Common myeloid progenitor, CD34-positive (primary cell): ENCODE measurements around the gene CAGE1.

ENCODE experiments used
- CTCF ChIA-PET: fragments of 350-600 bp; sonication (Branson Sonifier 250); formaldehyde crosslinking; loops from one replicate; lab custom pipeline; 2021; ENCODE audit warnings: antibody characterized with exemption; lab: Charles Lee
- POLR2A ChIA-PET: fragments of 350-600 bp; sonication (Branson Sonifier 250); formaldehyde crosslinking; loops from one replicate; lab custom pipeline; 2021; ENCODE audit warnings: antibody characterized with exemption; lab: Charles Lee
- DNase-seq, 3 donors: peaks; one replicate each; pipeline versions ENCODE4 v3.0.0 to v3.0.0-alpha.2; 2013
- H3K27ac ChIP-seq, 2 experiments: 1 replicate in 1 of 2; 2 replicates in 1 of 2; pipeline ENCODE4 v1.7.0; 2013; ENCODE audit warnings: inconsistent platforms in 2 of 2, low read length in 2 of 2, mild to moderate bottlenecking in 2 of 2, low read depth in 1 of 2, moderate library complexity in 1 of 2; ENCODE audit not compliant: severe bottlenecking in 2 of 2, insufficient read depth in 1 of 2, poor library complexity in 1 of 2
- H3K27me3 ChIP-seq, 5 experiments: replicated peaks in 2 of 5; 1 replicate in 3 of 5; 2 replicates in 2 of 5; pipeline versions ENCODE4 v1.6.1 to v1.7.0; 2013; ENCODE audit warnings: low read length in 4 of 5, mild to moderate bottlenecking in 2 of 5, moderate library complexity in 2 of 5, inconsistent platforms in 1 of 5; ENCODE audit not compliant: insufficient read depth in 5 of 5, control insufficient read depth in 4 of 5
- H3K36me3 ChIP-seq, 4 experiments: 1 replicate in 2 of 4; 2 replicates in 2 of 4; pipeline versions ENCODE4 v1.6.1 to v1.7.0; 2013; ENCODE audit warnings: low read length in 3 of 4, control low read depth in 1 of 4, mild to moderate bottlenecking in 1 of 4; ENCODE audit not compliant: control insufficient read depth in 4 of 4, insufficient read depth in 4 of 4
- H3K4me1 ChIP-seq, 4 experiments: 1 replicate in 3 of 4; 2 replicates in 1 of 4; pipeline versions ENCODE4 v1.6.1 to v1.7.1; 2013; ENCODE audit warnings: low read length in 3 of 4, mild to moderate bottlenecking in 3 of 4, control low read depth in 1 of 4, inconsistent platforms in 1 of 4, moderate library complexity in 1 of 4; ENCODE audit not compliant: control insufficient read depth in 4 of 4, insufficient read depth in 4 of 4; ENCODE audit errors: control extremely low read depth in 1 of 4
- H3K4me3 ChIP-seq, 7 experiments: 1 replicate in 4 of 7; 2 replicates in 3 of 7; pipeline versions ENCODE4 v1.5.1 to v1.7.0; 2013; ENCODE audit warnings: mild to moderate bottlenecking in 7 of 7, low read length in 6 of 7, moderate library complexity in 6 of 7, inconsistent platforms in 2 of 7, low read depth in 2 of 7, control low read depth in 1 of 7; ENCODE audit not compliant: insufficient read depth in 4 of 7, control insufficient read depth in 1 of 7; ENCODE audit errors: extremely low read depth in 1 of 7
- H3K9me3 ChIP-seq, 5 experiments: 1 replicate in 4 of 5; 2 replicates in 1 of 5; pipeline versions ENCODE4 v1.6.1 to v1.7.1; 2013; ENCODE audit warnings: low read length in 4 of 5, mild to moderate bottlenecking in 2 of 5, inconsistent platforms in 1 of 5, low read depth in 1 of 5, moderate library complexity in 1 of 5; ENCODE audit not compliant: control insufficient read depth in 4 of 5, insufficient read depth in 2 of 5; ENCODE audit errors: control extremely low read depth in 1 of 5
- WGBS: methylation state at CpG from one replicate; pipeline ENCODE4 v1.1.5; 2013; ENCODE audit not compliant: insufficient coverage; 5-methylcytosine and 5-hydroxymethylcytosine counted together

CAGE1 gene

GRCh38 chr6:7290079-7290478, 99.5 kb downstream of the CAGE1 start:
- WGBS, result no CpG with 5 or more reads among the region's 1 CpG
- H3K27me3 ChIP-seq, result no peaks in the 10 kb centered on the region

GRCh38 chr6:7285416-7285815, 104.1 kb downstream of the CAGE1 start:
- H3K9me3 ChIP-seq, result no peaks in the 10 kb centered on the region
- H3K4me1 ChIP-seq, result peaks cover 7 to 11% (median 10%) of the 10 kb centered on the region in 4 experiments
- peaks cover 12 to 56% (median 31%) of the 10 kb centered on the region in 4 experiments for H3K36me3 ChIP-seq
- ChIA-PET CTCF (interaction anchor here (0.9 to 1.4 kb wide), 5 partner anchors 10 to 589 kb away, joined by 3 to 5 read pairs (median 3); no protein-coding TSS in a partner anchor), POLR2A (no interaction called here)
- WGBS, result 96% methylated on average over 4 of the region's 6 CpGs
- H3K4me3 ChIP-seq, result no peak overlapping the region
- no peaks in the 10 kb centered on the region for H3K27me3 ChIP-seq
- H3K27ac ChIP-seq, result no peak overlapping the region
- no peak for DNase-seq

More at GRCh38 chr6:7290079-7290478, 99.5 kb downstream of the CAGE1 start:
- Histone ChIP-seq H3K36me3 (peaks cover 18 to 84% (median 57%) of the 10 kb centered on the region in 4 experiments), H3K27ac (no peak overlapping the region), H3K9me3 (no peaks in the 10 kb centered on the region), H3K4me1 (no peaks in the 10 kb centered on the region), H3K4me3 (no peak overlapping the region)
- POLR2A ChIA-PET, result no interaction called here
- DNase-seq, result no peak
- CTCF ChIA-PET, result interaction anchor here (1.0 to 3.1 kb wide), 3 partner anchors 13 to 566 kb away, joined by 3 to 14 read pairs (median 3); no protein-coding TSS in a partner anchor

- Histone ChIP-seq H3K4me3 (no peak overlapping the region), H3K9me3 (no peaks in the 10 kb centered on the region), H3K36me3 (peaks cover 9 to 45% (median 22%) of the 10 kb centered on the region in 4 experiments), H3K4me1 (peaks cover 7 to 13% (median 11%) of the 10 kb centered on the region in 4 experiments), H3K27me3 (no peaks in the 10 kb centered on the region), H3K27ac (no peak overlapping the region)
- CTCF ChIA-PET, result interaction anchor here (0.6 to 1.8 kb wide), 4 partner anchors 8 to 332 kb away, joined by 3 to 4 read pairs (median 4); no protein-coding TSS in a partner anchor
- POLR2A ChIA-PET, result no interaction called here
- DNase-seq, result no peak
- no CpG with 5 or more reads among the region's 2 CpGs for WGBS
Observed at GRCh38 chr6:7283676-7284075, 105.9 kb downstream of the CAGE1 start.

- CTCF ChIA-PET, result interaction anchor here (0.7 to 1.2 kb wide), 3 partner anchors 11 to 57 kb away, joined by 3 read pairs; no protein-coding TSS in a partner anchor
- H3K36me3 ChIP-seq, result peaks cover 7 to 34% (median 16%) of the 10 kb centered on the region in 4 experiments
- no peak overlapping the region for H3K27ac ChIP-seq
- H3K27me3 ChIP-seq, result no peaks in the 10 kb centered on the region
- H3K4me1 ChIP-seq, result peaks cover 7 to 14% (median 11%) of the 10 kb centered on the region in 4 experiments
- no peaks in the 10 kb centered on the region for H3K9me3 ChIP-seq
- DNase-seq, result peak in 2 of 3 donors; percentile 46 to 63
- WGBS, result 25% methylated on average over 9 of the region's 10 CpGs
- POLR2A ChIA-PET, result no interaction called here
- peak overlapping the region in 2 of 7 experiments; percentile 36 to 43 for H3K4me3 ChIP-seq
Observed at GRCh38 chr6:7282097-7282906, 107.2 kb downstream of the CAGE1 start.
